A673 (cell line): ENCODE measurements around the gene AGBL3.

Experiments
- EZH2 ChIP-seq: fragments of 200-600 bp; sonication (generic); IDR thresholded peaks from 2 replicates; pipeline ENCODE4 v1.6.1; 2017; ENCODE audit warnings: borderline replicate concordance, low read depth, mild to moderate bottlenecking, mixed read lengths, antibody characterized with exemption, low read length; ENCODE audit not compliant: poor library complexity, severe bottlenecking
- TF ChIP-seq, protein P1 (sequence below): fragments of 300-800, 200-600 bp; sonication (generic); conservative IDR thresholded peaks from 2 replicates; pipeline ENCODE4 v1.5.1; 2017; ENCODE audit warnings: low read depth, mild to moderate bottlenecking, antibody characterized with exemption, low read length, moderate library complexity, mixed read lengths

DNA sequence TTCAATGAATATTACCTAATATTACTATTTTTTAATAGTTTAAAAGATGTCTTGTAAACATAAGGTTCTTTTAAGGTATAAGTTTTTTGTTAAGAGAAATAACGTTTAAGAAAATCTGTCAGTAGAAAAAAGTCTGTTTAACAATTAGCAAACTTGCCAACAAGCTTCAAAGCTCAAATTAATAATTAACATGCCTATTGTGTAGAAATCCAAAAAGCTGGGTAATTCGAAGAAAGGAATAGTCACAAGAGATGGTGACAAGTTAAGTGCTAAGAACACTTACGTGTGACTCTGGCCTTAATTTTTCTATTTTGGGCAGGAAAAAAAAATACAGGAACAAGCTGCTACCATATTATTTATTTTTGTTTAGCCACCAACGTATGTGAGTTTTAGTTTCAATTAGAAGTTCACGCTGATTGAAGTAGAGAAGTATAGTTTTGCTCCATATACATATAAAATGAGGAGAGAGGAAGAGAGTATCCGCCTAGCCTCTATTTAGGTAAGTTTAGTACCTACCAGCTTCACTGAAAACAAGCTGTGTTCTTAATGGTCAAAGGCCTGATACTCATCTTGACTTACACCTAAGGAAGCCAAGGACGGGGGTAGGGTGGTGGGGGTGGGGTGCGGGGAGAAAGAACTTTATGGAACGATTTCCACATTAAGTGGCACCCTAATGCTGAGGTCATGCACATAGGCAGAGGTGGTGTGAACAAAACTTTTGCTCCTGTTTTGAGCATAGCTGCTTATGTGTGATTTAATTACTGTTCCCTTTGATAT lies 43.4 kb upstream of the AGBL3 start:
- TF ChIP-seq, protein P1, sequence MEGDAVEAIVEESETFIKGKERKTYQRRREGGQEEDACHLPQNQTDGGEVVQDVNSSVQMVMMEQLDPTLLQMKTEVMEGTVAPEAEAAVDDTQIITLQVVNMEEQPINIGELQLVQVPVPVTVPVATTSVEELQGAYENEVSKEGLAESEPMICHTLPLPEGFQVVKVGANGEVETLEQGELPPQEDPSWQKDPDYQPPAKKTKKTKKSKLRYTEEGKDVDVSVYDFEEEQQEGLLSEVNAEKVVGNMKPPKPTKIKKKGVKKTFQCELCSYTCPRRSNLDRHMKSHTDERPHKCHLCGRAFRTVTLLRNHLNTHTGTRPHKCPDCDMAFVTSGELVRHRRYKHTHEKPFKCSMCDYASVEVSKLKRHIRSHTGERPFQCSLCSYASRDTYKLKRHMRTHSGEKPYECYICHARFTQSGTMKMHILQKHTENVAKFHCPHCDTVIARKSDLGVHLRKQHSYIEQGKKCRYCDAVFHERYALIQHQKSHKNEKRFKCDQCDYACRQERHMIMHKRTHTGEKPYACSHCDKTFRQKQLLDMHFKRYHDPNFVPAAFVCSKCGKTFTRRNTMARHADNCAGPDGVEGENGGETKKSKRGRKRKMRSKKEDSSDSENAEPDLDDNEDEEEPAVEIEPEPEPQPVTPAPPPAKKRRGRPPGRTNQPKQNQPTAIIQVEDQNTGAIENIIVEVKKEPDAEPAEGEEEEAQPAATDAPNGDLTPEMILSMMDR = no peak
- no peak for TF ChIP-seq EZH2
